OCI-LY7 (cell line): ENCODE measurements around the gene GRB10.

Experiments
- EZH2phosphoT487 ChIP-seq: fragments of 200-600 bp; sonication (generic); IDR thresholded peaks from 2 replicates; pipeline ENCODE4 v1.6.1; 2018; ENCODE audit warnings: low read depth, borderline replicate concordance, mild to moderate bottlenecking, mixed run types, antibody characterized with exemption, low read length, moderate library complexity, mixed read lengths
- TF ChIP-seq, protein P1 (sequence below): fragments of 200-600 bp; sonication (generic); conservative IDR thresholded peaks from 2 replicates; pipeline ENCODE4 v1.5.1; 2014; ENCODE audit warnings: mild to moderate bottlenecking, antibody characterized with exemption, low read length, moderate library complexity, mixed read lengths

DNA sequence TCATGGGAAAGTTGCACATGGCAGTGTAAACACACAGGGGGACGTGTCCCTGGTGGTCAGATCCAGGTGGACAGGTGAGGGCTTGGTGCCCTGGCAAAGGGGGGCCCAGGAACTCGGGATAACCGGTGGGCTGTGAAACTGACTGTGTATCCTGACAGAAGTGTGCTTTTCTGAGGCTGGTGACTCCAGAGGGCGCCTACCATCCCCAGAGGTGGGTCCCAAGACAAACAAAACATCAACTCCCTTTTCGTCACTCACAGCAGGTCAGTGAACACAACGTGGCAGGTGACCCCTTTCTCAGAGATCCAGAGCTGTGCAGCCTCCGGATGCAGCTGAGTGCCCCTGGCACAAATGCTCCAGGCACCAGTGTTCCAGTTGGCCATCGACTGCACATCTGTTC, 161.5 kb downstream of the GRB10 start:
- TF ChIP-seq, protein P1, sequence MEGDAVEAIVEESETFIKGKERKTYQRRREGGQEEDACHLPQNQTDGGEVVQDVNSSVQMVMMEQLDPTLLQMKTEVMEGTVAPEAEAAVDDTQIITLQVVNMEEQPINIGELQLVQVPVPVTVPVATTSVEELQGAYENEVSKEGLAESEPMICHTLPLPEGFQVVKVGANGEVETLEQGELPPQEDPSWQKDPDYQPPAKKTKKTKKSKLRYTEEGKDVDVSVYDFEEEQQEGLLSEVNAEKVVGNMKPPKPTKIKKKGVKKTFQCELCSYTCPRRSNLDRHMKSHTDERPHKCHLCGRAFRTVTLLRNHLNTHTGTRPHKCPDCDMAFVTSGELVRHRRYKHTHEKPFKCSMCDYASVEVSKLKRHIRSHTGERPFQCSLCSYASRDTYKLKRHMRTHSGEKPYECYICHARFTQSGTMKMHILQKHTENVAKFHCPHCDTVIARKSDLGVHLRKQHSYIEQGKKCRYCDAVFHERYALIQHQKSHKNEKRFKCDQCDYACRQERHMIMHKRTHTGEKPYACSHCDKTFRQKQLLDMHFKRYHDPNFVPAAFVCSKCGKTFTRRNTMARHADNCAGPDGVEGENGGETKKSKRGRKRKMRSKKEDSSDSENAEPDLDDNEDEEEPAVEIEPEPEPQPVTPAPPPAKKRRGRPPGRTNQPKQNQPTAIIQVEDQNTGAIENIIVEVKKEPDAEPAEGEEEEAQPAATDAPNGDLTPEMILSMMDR = no peak
- no peak for TF ChIP-seq EZH2phosphoT487
